GM19025 (cell line): ENCODE data around the gene NPR2.

Source experiments
- ATAC-seq: cut with Tn5 transposase; IDR thresholded peaks from one replicate; pipeline ENCODE4 v1.9.1; 2021; ENCODE audit warnings: mild to moderate bottlenecking, low read depth, moderate library complexity; ENCODE audit not compliant: unreplicated experiment

The NPR2 gene

DNA sequence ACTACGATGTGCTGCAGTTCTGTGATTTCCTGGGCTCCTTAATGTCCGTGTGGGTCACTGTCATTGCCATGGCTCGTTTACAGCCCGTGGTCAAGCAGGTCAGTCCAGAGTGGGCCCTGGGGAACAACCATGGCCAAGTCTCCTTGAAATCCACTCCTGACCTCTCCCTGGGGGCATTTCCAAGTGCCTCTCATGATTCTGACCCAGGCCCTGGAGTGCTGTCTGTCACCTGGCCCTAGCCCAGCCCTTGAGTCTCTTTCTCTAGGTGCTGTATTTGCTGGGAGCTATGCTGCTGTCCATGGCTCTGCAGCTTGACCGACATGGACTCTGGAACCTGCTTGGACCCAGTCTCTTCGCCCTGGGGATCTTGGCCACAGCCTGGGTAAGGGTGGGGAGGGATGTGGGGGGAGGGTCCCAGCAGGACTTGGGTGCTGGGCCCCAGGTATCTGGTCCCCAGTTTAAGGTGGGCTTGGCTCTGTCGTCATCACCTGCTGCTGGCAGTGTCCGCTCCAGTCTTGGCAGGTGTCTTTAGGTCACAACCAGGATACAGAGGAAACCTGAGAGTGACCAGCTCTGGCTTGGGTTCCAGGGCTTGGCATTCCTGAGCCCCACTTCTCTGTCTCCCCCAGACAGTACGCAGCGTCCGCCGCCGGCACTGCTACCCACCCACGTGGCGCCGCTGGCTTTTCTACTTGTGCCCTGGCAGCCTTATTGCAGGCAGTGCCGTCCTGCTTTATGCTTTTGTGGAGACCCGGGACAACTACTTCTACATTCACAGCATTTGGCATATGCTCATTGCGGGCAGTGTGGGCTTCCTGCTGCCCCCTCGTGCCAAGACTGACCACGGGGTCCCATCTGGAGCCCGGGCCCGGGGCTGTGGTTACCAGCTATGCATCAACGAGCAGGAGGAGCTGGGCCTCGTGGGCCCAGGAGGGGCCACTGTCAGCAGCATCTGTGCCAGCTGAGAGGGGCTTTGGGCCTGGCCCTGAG is 61.8 kb downstream of the NPR2 start:
- ATAC-seq = no peak

DNA sequence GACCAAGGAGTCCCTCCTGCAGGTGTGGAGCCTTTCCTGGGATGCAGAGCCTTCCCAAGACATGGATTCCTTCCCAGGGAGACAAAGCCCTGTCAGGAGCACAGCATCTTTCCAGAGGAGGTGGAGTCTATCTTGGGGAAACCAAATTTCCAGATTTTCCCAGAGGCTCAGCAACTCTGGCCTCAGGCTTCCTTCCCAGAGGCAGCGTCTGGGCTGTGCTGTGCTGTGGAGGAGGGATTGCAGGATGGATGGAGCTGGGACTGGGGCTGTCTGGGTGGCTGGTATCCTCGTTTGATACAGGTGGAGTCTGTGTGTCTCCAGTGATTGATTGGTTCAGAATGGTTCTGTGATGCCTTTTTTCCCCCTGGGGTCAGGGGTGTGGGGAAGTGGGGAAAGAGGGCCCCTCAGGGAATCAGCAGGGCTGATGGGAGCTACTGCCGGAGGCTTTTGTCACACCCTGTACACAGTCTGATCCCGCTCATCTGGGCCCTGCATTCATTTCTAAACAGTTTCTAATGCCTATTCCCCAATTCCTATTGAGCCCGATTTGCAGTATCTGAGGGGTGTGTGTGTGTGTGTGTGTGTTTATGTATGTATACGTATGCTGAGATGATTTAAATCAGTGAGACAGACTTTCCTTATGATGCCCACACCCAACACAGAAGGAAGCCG is 62.8 kb downstream of the NPR2 start:
- ATAC-seq = no peak

DNA sequence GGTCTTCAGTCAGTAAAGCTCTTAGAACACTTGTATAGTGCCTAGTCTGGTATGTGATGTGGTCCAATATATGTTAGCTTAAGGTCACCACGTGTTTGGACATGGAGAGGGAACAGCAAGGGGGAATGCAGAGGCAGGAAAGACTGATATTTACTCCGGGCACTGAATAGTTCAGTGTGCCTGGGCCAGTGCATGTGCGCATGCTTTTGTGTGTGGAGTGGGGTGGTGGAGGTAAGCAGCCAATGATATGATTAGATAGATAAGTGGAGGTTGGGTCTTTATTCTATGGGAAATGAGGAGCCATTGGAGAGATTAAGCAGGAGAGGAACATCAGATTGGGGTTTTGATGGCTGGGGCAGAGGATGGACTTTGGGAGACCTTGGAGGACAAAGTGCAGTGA is 64.8 kb downstream of the NPR2 start:
- ATAC-seq = no peak

DNA sequence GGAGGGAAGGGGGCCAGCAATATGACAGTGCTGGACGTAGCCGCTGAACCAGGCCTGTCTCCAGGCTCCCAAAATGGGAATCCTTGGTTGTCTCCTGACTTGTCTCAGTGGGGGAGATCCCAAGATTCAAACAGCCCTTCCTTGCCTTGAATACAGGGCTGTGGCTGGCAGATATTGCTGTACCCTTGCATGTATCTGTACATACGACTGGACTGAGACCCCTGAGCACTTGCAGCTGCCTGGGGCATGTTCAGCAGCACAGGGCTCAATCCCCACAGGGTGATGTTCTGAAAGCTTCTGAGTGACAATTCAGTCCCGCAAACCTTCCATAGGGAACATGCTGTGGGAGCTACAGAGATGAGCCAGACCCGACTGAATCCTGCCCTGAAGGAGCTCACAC is 65.5 kb downstream of the NPR2 start:
- no peak for ATAC-seq

DNA sequence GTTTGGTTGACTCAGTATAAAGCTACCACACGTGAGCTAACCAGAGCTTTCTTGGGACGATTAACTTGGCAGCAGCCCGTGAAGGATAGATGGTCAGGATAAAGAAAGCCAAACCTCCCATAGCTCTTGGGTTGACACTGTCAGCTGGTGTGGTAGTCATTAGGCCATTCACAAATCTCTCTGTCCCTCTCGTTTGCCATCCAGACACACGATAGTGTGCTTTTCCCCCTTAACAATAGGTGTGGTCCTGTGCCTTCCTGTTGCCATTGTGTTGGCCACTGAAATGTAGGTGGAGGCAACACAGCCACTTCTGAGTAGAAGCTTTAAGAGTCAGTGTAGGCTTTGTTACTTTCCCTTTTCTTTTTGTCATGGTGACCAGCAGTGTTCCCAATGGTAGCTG is 67.1 kb downstream of the NPR2 start:
- no peak for ATAC-seq
